CD8-positive, alpha-beta memory T cell (primary cell): ENCODE results near the gene HSBP1L1. TPM values are rescaled to one million over a fixed set of nuclear protein-coding genes. Genes with fewer than 3 reads are reported as not detected.

Experiments used
- CTCF ChIA-PET: fragments of 350-600 bp; sonication (Branson Sonifier 250); formaldehyde crosslinking; loops from one replicate; lab custom pipeline; 2021; ENCODE audit warnings: antibody characterized with exemption; lab: Charles Lee
- POLR2A ChIA-PET: fragments of 350-600 bp; sonication (Branson Sonifier 250); formaldehyde crosslinking; loops from one replicate; lab custom pipeline; 2021; ENCODE audit warnings: antibody characterized with exemption; lab: Charles Lee
- DNase-seq, 5 donors: peaks; one replicate each; pipeline versions ENCODE4 v3.0.0 to v3.0.0-alpha.2; 2020 to 2022; ENCODE audit warnings: mixed read lengths in 1 of 5
- H3K27ac ChIP-seq: one replicate; pipeline ENCODE4 v1.7.0; 2013; ENCODE audit warnings: low read depth, mild to moderate bottlenecking, low read length, moderate library complexity
- H3K27me3 ChIP-seq: 2 replicates; pipeline ENCODE4 v1.7.0; 2013; ENCODE audit warnings: low read length, mild to moderate bottlenecking; ENCODE audit not compliant: insufficient read depth, poor library complexity, severe bottlenecking
- H3K36me3 ChIP-seq: 2 replicates; pipeline ENCODE4 v1.7.0; 2013; ENCODE audit warnings: mild to moderate bottlenecking, low read length, moderate library complexity; ENCODE audit not compliant: insufficient read depth
- H3K4me1 ChIP-seq: 2 replicates; pipeline ENCODE4 v1.7.0; 2013; ENCODE audit warnings: mild to moderate bottlenecking, low read length, moderate library complexity; ENCODE audit not compliant: insufficient read depth
- H3K4me3 ChIP-seq: 2 replicates; pipeline ENCODE4 v1.7.0; 2013; ENCODE audit warnings: mild to moderate bottlenecking, low read length
- H3K9me3 ChIP-seq: 2 replicates; pipeline ENCODE4 v1.7.0; 2013; ENCODE audit warnings: mild to moderate bottlenecking, low read length
- H3K27ac Mint-ChIP-seq, 8 donors: one replicate each; pipeline ENCODE4 v1.8.0; 2020 to 2021; ENCODE audit warnings: mixed read lengths in 8 of 8, mild to moderate bottlenecking in 6 of 8, inconsistent platforms in 3 of 8, moderate library complexity in 3 of 8
- H3K27me3 Mint-ChIP-seq, 2 donors: one replicate each; pipeline ENCODE4 v1.8.0; 2020 to 2021; ENCODE audit warnings: mixed read lengths in 2 of 2, mild to moderate bottlenecking in 1 of 2, moderate library complexity in 1 of 2
- H3K36me3 Mint-ChIP-seq, 3 donors: one replicate each; pipeline ENCODE4 v1.8.0; 2020 to 2021; ENCODE audit warnings: mixed read lengths in 3 of 3, inconsistent platforms in 1 of 3, mild to moderate bottlenecking in 1 of 3
- H3K4me1 Mint-ChIP-seq, 3 donors: one replicate each; pipeline ENCODE4 v1.8.0; 2020 to 2021; ENCODE audit warnings: mixed read lengths in 3 of 3, inconsistent platforms in 1 of 3, mild to moderate bottlenecking in 1 of 3
- H3K4me3 Mint-ChIP-seq, 7 donors: one replicate each; pipeline ENCODE4 v1.8.0; 2020 to 2021; ENCODE audit warnings: mixed read lengths in 7 of 7, mild to moderate bottlenecking in 6 of 7, moderate library complexity in 4 of 7, inconsistent platforms in 2 of 7
- H3K9me3 Mint-ChIP-seq, 5 donors: one replicate each; pipeline ENCODE4 v1.8.0; 2020 to 2022; ENCODE audit warnings: mixed read lengths in 5 of 5, mild to moderate bottlenecking in 3 of 5, moderate library complexity in 2 of 5, inconsistent platforms in 1 of 5
- polyA plus RNA-seq: library from polyadenylated mRNA; unstranded; fragments of 300-500 nt; fragmentation: Illumina TruSeq; gene quantifications from one replicate; pipeline ENCODE4 v1.2.3, GENCODE V29; 2021
- total RNA-seq, 2 experiments: library from RNA; stranded (reverse); gene quantifications; one replicate each; pipeline ENCODE4 v1.2.3, GENCODE V29; 2021

The HSBP1L1 gene
- total and polyA plus RNA-seq, 3 experiments from 2014 or later, result 3.3 to 17.2 (median 4.2) TPM

- no peak overlapping the region for H3K27ac ChIP-seq
- H3K4me3 Mint-ChIP-seq, result peak overlapping the region in 1 of 7 donors; percentile 47
- H3K4me1 Mint-ChIP-seq, result peaks cover 28 to 64% (median 50%) of the 10 kb centered on the region in 3 donors
Measured at GRCh38 chr18:79944126-79944731, 20.2 kb upstream of the HSBP1L1 start.

GRCh38 chr18:79944746-79945117 lies 19.7 kb upstream of the HSBP1L1 start:
- peaks cover 26% of the 10 kb centered on the region for H3K4me1 ChIP-seq
- DNase-seq, result no peak
- Mint-ChIP-seq H3K4me1 (peaks cover 30 to 66% (median 50%) of the 10 kb centered on the region in 3 donors), H3K9me3 (no peaks in the 10 kb centered on the region), H3K36me3 (peaks cover 10 to 46% (median 11%) of the 10 kb centered on the region in 3 donors), H3K4me3 (peak overlapping the region in 2 of 7 donors; percentile 47 to 56), H3K27ac (peak overlapping the region in 7 of 8 donors; percentile 25 to 80 (median 64)), H3K27me3 (no peaks in the 10 kb centered on the region)
- ChIA-PET POLR2A (no interaction called here), CTCF (interaction anchor here (1.5 kb wide), 1 partner anchor 17 kb away, joined by 3 read pairs; no protein-coding TSS in a partner anchor)
- H3K27ac ChIP-seq, result no peak overlapping the region
- H3K36me3 ChIP-seq, result peaks cover 9% of the 10 kb centered on the region
- no peaks in the 10 kb centered on the region for H3K27me3 ChIP-seq
- no peak overlapping the region for H3K4me3 ChIP-seq
- H3K9me3 ChIP-seq, result no peaks in the 10 kb centered on the region

More at GRCh38 chr18:79944126-79944731, 20.2 kb upstream of the HSBP1L1 start:
- Mint-ChIP-seq H3K27me3 (no peaks in the 10 kb centered on the region), H3K36me3 (peaks cover 15 to 50% (median 16%) of the 10 kb centered on the region in 3 donors), H3K9me3 (no peaks in the 10 kb centered on the region), H3K27ac (peak overlapping the region; percentile 25 to 80 (median 64))
- ChIA-PET POLR2A (no interaction called here), CTCF (interaction anchor here (1.5 kb wide), 1 partner anchor 18 kb away, joined by 3 read pairs; no protein-coding TSS in a partner anchor)
- H3K36me3 ChIP-seq, result peaks cover 9% of the 10 kb centered on the region
- no peaks in the 10 kb centered on the region for H3K27me3 ChIP-seq
- no peaks in the 10 kb centered on the region for H3K9me3 ChIP-seq
- no peak overlapping the region for H3K4me3 ChIP-seq
- DNase-seq, result peak in 1 of 5 donors; percentile 34
- H3K4me1 ChIP-seq, result peaks cover 21% of the 10 kb centered on the region

- Mint-ChIP-seq H3K9me3 (no peaks in the 10 kb centered on the region), H3K4me1 (peaks cover 32 to 68% (median 52%) of the 10 kb centered on the region in 3 donors), H3K27ac (peak overlapping the region in 3 of 8 donors; percentile 54 to 74 (median 72)), H3K36me3 (peaks cover 5 to 41% (median 7%) of the 10 kb centered on the region in 3 donors), H3K4me3 (peak overlapping the region in 1 of 7 donors; percentile 56), H3K27me3 (no peaks in the 10 kb centered on the region)
- Histone ChIP-seq H3K4me3 (no peak overlapping the region), H3K9me3 (no peaks in the 10 kb centered on the region), H3K36me3 (peaks cover 9% of the 10 kb centered on the region), H3K27ac (no peak overlapping the region), H3K27me3 (no peaks in the 10 kb centered on the region), H3K4me1 (peaks cover 32% of the 10 kb centered on the region)
- ChIA-PET CTCF (interaction anchor here (1.5 kb wide), 1 partner anchor 16 kb away, joined by 3 read pairs; no protein-coding TSS in a partner anchor), POLR2A (no interaction called here)
- DNase-seq, result no peak
Measured at GRCh38 chr18:79945118-79946042, 19.1 kb upstream of the HSBP1L1 start.

GRCh38 chr18:79947054-79947755 lies 17.2 kb upstream of the HSBP1L1 start:
- peaks cover 34 to 67% (median 50%) of the 10 kb centered on the region in 3 donors for H3K4me1 Mint-ChIP-seq
- peaks cover 8% of the 10 kb centered on the region for H3K36me3 ChIP-seq
- no peaks in the 10 kb centered on the region for H3K9me3 Mint-ChIP-seq
- H3K27me3 ChIP-seq, result no peaks in the 10 kb centered on the region
- H3K36me3 Mint-ChIP-seq, result peaks cover 3 to 26% (median 3%) of the 10 kb centered on the region in 3 donors
- H3K9me3 ChIP-seq, result no peaks in the 10 kb centered on the region
- peak overlapping the region in 2 of 7 donors; percentile 37 to 40 for H3K4me3 Mint-ChIP-seq
- H3K27ac ChIP-seq, result no peak overlapping the region
- H3K4me3 ChIP-seq, result no peak overlapping the region
- H3K27ac Mint-ChIP-seq, result no peak overlapping the region
- ChIA-PET POLR2A (no interaction called here), CTCF (no interaction called here)
- peaks cover 36% of the 10 kb centered on the region for H3K4me1 ChIP-seq
- H3K27me3 Mint-ChIP-seq, result no peaks in the 10 kb centered on the region
- DNase-seq, result no peak

GRCh38 chr18:79947881-79948610 lies 16.4 kb upstream of the HSBP1L1 start:
- Mint-ChIP-seq H3K4me1 (peaks cover 34 to 60% (median 47%) of the 10 kb centered on the region in 3 donors), H3K9me3 (no peaks in the 10 kb centered on the region), H3K27me3 (no peaks in the 10 kb centered on the region), H3K27ac (peak overlapping the region in 1 of 8 donors; percentile 22), H3K36me3 (peaks cover 0 to 17% (median 0%) of the 10 kb centered on the region in 3 donors), H3K4me3 (peak overlapping the region in 3 of 7 donors; percentile 26 to 85 (median 55))
- peaks cover 36% of the 10 kb centered on the region for H3K4me1 ChIP-seq
- ChIA-PET CTCF (no interaction called here), POLR2A (no interaction called here)
- H3K36me3 ChIP-seq, result no peaks in the 10 kb centered on the region
- DNase-seq, result no peak
- no peaks in the 10 kb centered on the region for H3K27me3 ChIP-seq
- H3K4me3 ChIP-seq, result no peak overlapping the region
- no peak overlapping the region for H3K27ac ChIP-seq
- H3K9me3 ChIP-seq, result no peaks in the 10 kb centered on the region

GRCh38 chr18:79948719-79949411 lies 15.6 kb upstream of the HSBP1L1 start:
- POLR2A ChIA-PET, result no interaction called here

More at GRCh38 chr18:79948719-79949411, 15.6 kb upstream of the HSBP1L1 start:
- H3K4me1 ChIP-seq, result peaks cover 36% of the 10 kb centered on the region
- no peaks in the 10 kb centered on the region for H3K36me3 ChIP-seq
- CTCF ChIA-PET, result no interaction called here
- Mint-ChIP-seq H3K36me3 (peaks cover 0 to 16% (median 0%) of the 10 kb centered on the region in 3 donors), H3K27me3 (no peaks in the 10 kb centered on the region), H3K4me3 (peak overlapping the region; percentile 17 to 87 (median 55)), H3K4me1 (peaks cover 34 to 58% (median 47%) of the 10 kb centered on the region in 3 donors), H3K9me3 (no peaks in the 10 kb centered on the region), H3K27ac (peak overlapping the region in 3 of 8 donors; percentile 22 to 61 (median 54))
- no peaks in the 10 kb centered on the region for H3K9me3 ChIP-seq
- no peak overlapping the region for H3K4me3 ChIP-seq
- DNase-seq, result no peak
- no peak overlapping the region for H3K27ac ChIP-seq
- H3K27me3 ChIP-seq, result no peaks in the 10 kb centered on the region
